Astrocyte (in vitro differentiated cells and primary cell): Measurements from ENCODE around the gene IDUA. TPM values are rescaled to one million over a fixed set of nuclear protein-coding genes. Genes with fewer than 3 reads are reported as not detected.

Experiments
- DNase-seq: peaks from one replicate; pipeline ENCODE4 v3.0.0-alpha.2; 2010; ENCODE audit warnings: low read depth
- FAIRE-seq: peaks from 2 replicates; lab custom pipeline; 2011; peaks lifted over from hg19 to GRCh38; lab: Jason Lieb, UNC
- H2AFZ ChIP-seq: 2 replicates; pipeline ENCODE4 v1.6.0; 2012; ENCODE audit warnings: low read depth, low read length, inconsistent platforms
- H3K27ac ChIP-seq: 2 replicates; pipeline ENCODE4 v1.5.1; 2011; ENCODE audit warnings: low read depth, low read length, inconsistent platforms
- H3K27me3 ChIP-seq: 2 replicates; pipeline ENCODE4 v1.6.0; 2011; ENCODE audit warnings: low read length, inconsistent platforms; ENCODE audit not compliant: insufficient read depth
- H3K36me3 ChIP-seq: 2 replicates; pipeline ENCODE4 v1.5.1; 2011; ENCODE audit warnings: low read length, inconsistent platforms; ENCODE audit not compliant: insufficient read depth
- H3K4me1 ChIP-seq: 2 replicates; pipeline ENCODE4 v1.5.1; 2011; ENCODE audit warnings: low read length, inconsistent platforms; ENCODE audit not compliant: insufficient read depth
- H3K4me2 ChIP-seq: 2 replicates; pipeline ENCODE4 v1.6.0; 2012; ENCODE audit warnings: low read length, inconsistent platforms
- H3K4me3 ChIP-seq: 2 replicates; pipeline ENCODE4 v1.5.1; 2011; ENCODE audit warnings: low read depth, mild to moderate bottlenecking, low read length, inconsistent platforms; ENCODE audit not compliant: insufficient read depth
- H3K79me2 ChIP-seq: 2 replicates; pipeline ENCODE4 v1.6.0; 2012; ENCODE audit warnings: mild to moderate bottlenecking, low read length, inconsistent platforms; ENCODE audit not compliant: insufficient read depth
- H3K9ac ChIP-seq: 2 replicates; pipeline ENCODE4 v1.6.0; 2012; ENCODE audit warnings: mild to moderate bottlenecking, low read length, inconsistent platforms
- H3K9me3 ChIP-seq: 2 replicates; pipeline ENCODE4 v1.5.1; 2012; ENCODE audit warnings: low read depth, mild to moderate bottlenecking, low read length, inconsistent platforms; ENCODE audit not compliant: insufficient read depth
- H4K20me1 ChIP-seq: 2 replicates; pipeline ENCODE4 v1.6.0; 2012; ENCODE audit warnings: low read length, inconsistent platforms; ENCODE audit not compliant: insufficient read depth
- H3K27ac Mint-ChIP-seq: one replicate; pipeline ENCODE4 v1.8.0; 2021; ENCODE audit warnings: mild to moderate bottlenecking, mixed read lengths; ENCODE audit not compliant: unreplicated experiment
- H3K27me3 Mint-ChIP-seq: one replicate; pipeline ENCODE4 v1.8.0; 2021; ENCODE audit warnings: low read depth, mixed read lengths; ENCODE audit not compliant: unreplicated experiment
- H3K36me3 Mint-ChIP-seq: one replicate; pipeline ENCODE4 v1.8.0; 2021; ENCODE audit warnings: low read depth, mixed read lengths; ENCODE audit not compliant: unreplicated experiment
- H3K4me1 Mint-ChIP-seq: one replicate; pipeline ENCODE4 v1.8.0; 2021; ENCODE audit warnings: low read depth, mixed read lengths; ENCODE audit not compliant: unreplicated experiment
- H3K4me3 Mint-ChIP-seq: one replicate; pipeline ENCODE4 v1.8.0; 2021; ENCODE audit warnings: mild to moderate bottlenecking, moderate library complexity, mixed read lengths; ENCODE audit not compliant: unreplicated experiment
- H3K9me3 Mint-ChIP-seq: one replicate; pipeline ENCODE4 v1.8.0; 2021; ENCODE audit warnings: mild to moderate bottlenecking, mixed read lengths; ENCODE audit not compliant: unreplicated experiment
- CTCF ChIP-seq: IDR thresholded peaks from 2 replicates; pipeline ENCODE4 v1.5.1; 2011; ENCODE audit warnings: low read depth, mild to moderate bottlenecking, inconsistent platforms, low read length, moderate library complexity; ENCODE audit not compliant: insufficient read depth
- EZH2 ChIP-seq: IDR thresholded peaks from 2 replicates; pipeline ENCODE4 v1.6.1; 2012; ENCODE audit warnings: mild to moderate bottlenecking, low read length, inconsistent platforms; ENCODE audit not compliant: insufficient read depth
- total RNA-seq: library from RNA; stranded (reverse); gene quantifications from 2 replicates; pipeline ENCODE4 v1.2.1, GENCODE V29; 2021

The IDUA gene
- total RNA-seq, 1 donor from 2014 or later, result 20.5 TPM

- H3K36me3 Mint-ChIP-seq, result peaks cover 5% of the 10 kb centered on the region
These were observed 18.6 kb upstream of the IDUA start for GRCh38 chr4:968221-968620.

GRCh38 chr4:968621-969394, 18.0 kb upstream of the IDUA start:
- no peaks in the 10 kb centered on the region for H3K27me3 ChIP-seq
- H3K79me2 ChIP-seq, result peaks cover 7% of the 10 kb centered on the region
- H3K9me3 ChIP-seq, result no peaks in the 10 kb centered on the region
- peaks cover 36% of the 10 kb centered on the region for H4K20me1 ChIP-seq
- TF ChIP-seq EZH2, result no peak
- no peak for TF ChIP-seq CTCF
- Mint-ChIP-seq H3K9me3 (no peaks in the 10 kb centered on the region), H3K4me1 (no peaks in the 10 kb centered on the region), H3K27me3 (no peaks in the 10 kb centered on the region), H3K36me3 (peaks cover 5% of the 10 kb centered on the region), H3K27ac (no peak overlapping the region), H3K4me3 (no peak overlapping the region)
- no peak overlapping the region for H3K4me3 ChIP-seq
- no peak overlapping the region for H3K9ac ChIP-seq
- H3K36me3 ChIP-seq, result no peaks in the 10 kb centered on the region
- FAIRE-seq, result no peak
- H3K27ac ChIP-seq, result no peak overlapping the region
- H2AFZ ChIP-seq, result no peak overlapping the region
- no peak for DNase-seq
- H3K4me1 ChIP-seq, result peaks cover 10% of the 10 kb centered on the region
- H3K4me2 ChIP-seq, result no peak overlapping the region

More at GRCh38 chr4:968221-968620, 18.6 kb upstream of the IDUA start:
- Mint-ChIP-seq H3K9me3 (no peaks in the 10 kb centered on the region), H3K4me3 (no peak overlapping the region), H3K4me1 (no peaks in the 10 kb centered on the region), H3K27me3 (no peaks in the 10 kb centered on the region), H3K27ac (no peak overlapping the region)
- H3K27me3 ChIP-seq, result no peaks in the 10 kb centered on the region
- no peak overlapping the region for H3K4me2 ChIP-seq
- H3K9me3 ChIP-seq, result no peaks in the 10 kb centered on the region
- no peak overlapping the region for H2AFZ ChIP-seq
- peaks cover 36% of the 10 kb centered on the region for H4K20me1 ChIP-seq
- TF ChIP-seq EZH2, result no peak
- TF ChIP-seq CTCF, result no peak
- H3K36me3 ChIP-seq, result no peaks in the 10 kb centered on the region
- no peak for FAIRE-seq
- peaks cover 10% of the 10 kb centered on the region for H3K4me1 ChIP-seq
- H3K4me3 ChIP-seq, result no peak overlapping the region
- no peak for DNase-seq
- no peak overlapping the region for H3K9ac ChIP-seq
- H3K79me2 ChIP-seq, result peaks cover 7% of the 10 kb centered on the region
- H3K27ac ChIP-seq, result no peak overlapping the region
